Transverse colon (tissue), 4 donors: ENCODE results near the gene UBL5.
"Not testable (repeated sequence)": the region's sequence is repeated elsewhere in the genome, so short reads cannot be mapped to it uniquely, and the experiment has no call there.

Source experiments
- CTCF ChIP-seq, 5 experiments: fragments of 200-600 bp in 3 of 5; fragments of 450-650 bp in 2 of 5; sonication (generic) in 3 of 5; IDR thresholded peaks; 1 replicate in 2 of 5; 2 replicates in 3 of 5; pipeline ENCODE4 v1.5.1; 2016 to 2017; ENCODE audit warnings: antibody characterized with exemption in 5 of 5, inconsistent platforms in 3 of 5, mild to moderate bottlenecking in 2 of 5, moderate library complexity in 1 of 5
- POLR2AphosphoS5 ChIP-seq, 3 donors: sonication (generic); formaldehyde crosslinking; IDR thresholded peaks; one replicate each; pipeline ENCODE4 v1.6.1; 2016; ENCODE audit warnings: antibody characterized with exemption in 3 of 3

- not testable (repeated sequence) for TF ChIP-seq CTCF, POLR2AphosphoS5 (IDR thresholded peaks at IDR 0.05)
Measured at GRCh38 chr19:9784163-9784496, 43.6 kb upstream of the UBL5 start.
